ENCODE results near the gene SLC9C2.
"Not testable (repeated sequence)": the region's sequence is repeated elsewhere in the genome, so short reads cannot be mapped to it uniquely, and the experiment has no call there.

SLC9C2 gene

DNA sequence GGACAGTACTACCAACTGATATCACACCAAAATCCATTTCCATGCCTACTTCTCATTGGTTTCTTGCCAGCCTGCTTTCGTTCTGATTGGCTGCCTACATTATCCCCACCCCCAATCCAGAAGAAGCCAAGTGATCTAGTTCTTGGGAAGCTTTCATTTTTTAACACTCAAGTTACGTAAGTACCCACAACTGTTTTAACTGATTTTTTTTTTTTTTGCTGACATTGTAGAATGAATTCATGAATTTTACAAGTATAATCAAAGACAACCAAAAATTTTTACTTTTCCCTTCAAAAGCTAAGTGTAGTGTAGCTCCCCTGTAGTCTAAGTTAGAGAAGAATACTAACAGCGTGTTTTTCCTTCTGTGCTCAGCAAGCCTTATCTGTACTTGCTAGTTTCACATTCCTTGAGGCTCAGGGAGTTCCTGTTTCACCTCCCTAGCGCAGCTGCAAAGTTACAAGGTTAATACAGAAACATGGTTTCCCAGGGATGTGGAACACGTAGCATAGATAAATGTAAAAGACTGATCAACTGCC, at the start of gene SLC9C2:
Gene SLC9C2, minus strand, starts transcription at position 17 of the 536 bp plus-strand sequence. CDS start 1,296 bp downstream, outside the sequence.
- no peak for DNase-seq (ENCODE audit: low read depth)

DNA sequence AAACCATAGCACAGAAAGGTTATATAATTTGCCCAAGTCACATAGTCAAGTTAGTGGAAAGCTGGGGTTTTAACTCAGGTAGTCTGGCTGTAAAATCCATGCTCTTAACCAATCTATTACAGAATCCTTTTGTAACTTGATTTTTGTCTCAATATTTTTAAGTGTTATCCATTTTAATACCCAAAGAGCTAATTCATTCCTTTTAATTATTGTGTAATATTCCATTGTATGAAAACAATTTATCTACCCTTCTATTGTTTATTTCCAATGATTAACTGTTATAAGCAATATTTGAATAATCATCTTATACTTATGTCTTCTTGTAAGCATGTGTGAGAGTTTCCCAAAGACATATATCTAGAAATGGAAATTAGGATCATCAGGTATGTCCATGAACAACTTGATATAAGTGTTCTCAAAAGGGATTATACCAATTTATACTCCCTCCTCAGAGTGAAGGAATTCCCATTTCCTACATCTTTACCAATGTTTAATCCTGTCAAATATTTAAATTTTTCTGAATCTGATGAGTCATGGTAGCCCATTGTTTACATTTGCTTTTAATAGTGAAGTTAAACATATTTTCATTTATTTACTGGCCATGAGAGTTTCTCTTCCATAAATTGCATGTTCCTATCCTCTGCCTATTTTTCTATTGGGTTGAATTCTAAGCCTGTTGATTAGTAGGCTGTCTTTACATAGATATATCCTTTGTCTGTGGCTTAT, 46.2 kb upstream of the SLC9C2 start:
- DNase-seq (ENCODE audit: low read depth) = peak; percentile 22

DNA sequence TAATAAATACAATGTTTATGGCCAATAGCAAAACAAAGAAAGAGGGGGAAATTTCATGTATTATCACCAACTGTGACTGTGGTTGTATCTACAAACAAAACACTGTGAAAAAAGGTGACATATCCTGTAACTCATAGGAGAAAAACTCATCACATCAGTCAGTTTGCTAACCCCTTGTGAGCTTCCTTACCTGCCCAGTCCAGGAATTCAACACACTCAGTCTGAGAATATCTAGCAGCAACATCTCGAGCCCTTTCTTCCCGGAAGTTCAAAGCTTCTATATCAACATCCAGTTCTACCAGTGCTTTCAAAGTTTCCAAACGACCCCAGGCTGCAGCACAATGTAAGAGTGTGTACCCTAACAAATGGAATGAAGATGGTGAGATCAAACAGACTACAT, 43.8 kb upstream of the SLC9C2 start:
- DNase-seq (ENCODE audit: low read depth) = no peak

- not testable (repeated sequence) for DNase-seq (ENCODE audit: low read depth)
Observed at GRCh38 chr1:173642450-173643139, 39.7 kb upstream of the SLC9C2 start.

DNA sequence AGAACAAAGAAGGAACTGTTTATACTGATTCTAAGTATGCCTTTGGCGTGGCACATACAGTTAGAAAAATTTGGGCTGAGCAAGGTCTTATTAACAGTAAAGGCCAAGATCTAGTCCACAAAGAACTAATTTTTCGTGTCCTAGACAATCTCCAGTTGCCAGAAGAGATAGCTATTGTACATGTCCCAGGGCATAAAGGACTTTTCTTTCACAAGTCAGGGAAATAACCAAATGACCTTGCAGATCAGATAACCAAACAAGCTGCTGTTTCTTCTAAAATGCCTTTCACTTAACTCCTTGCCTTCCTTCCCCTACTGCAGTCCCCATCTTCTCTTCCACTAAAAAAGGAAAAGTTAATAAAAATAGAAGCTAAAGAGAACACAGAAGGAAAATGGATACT, 36.2 kb upstream of the SLC9C2 start:
- DNase-seq (ENCODE audit: low read depth) = no peak

DNA sequence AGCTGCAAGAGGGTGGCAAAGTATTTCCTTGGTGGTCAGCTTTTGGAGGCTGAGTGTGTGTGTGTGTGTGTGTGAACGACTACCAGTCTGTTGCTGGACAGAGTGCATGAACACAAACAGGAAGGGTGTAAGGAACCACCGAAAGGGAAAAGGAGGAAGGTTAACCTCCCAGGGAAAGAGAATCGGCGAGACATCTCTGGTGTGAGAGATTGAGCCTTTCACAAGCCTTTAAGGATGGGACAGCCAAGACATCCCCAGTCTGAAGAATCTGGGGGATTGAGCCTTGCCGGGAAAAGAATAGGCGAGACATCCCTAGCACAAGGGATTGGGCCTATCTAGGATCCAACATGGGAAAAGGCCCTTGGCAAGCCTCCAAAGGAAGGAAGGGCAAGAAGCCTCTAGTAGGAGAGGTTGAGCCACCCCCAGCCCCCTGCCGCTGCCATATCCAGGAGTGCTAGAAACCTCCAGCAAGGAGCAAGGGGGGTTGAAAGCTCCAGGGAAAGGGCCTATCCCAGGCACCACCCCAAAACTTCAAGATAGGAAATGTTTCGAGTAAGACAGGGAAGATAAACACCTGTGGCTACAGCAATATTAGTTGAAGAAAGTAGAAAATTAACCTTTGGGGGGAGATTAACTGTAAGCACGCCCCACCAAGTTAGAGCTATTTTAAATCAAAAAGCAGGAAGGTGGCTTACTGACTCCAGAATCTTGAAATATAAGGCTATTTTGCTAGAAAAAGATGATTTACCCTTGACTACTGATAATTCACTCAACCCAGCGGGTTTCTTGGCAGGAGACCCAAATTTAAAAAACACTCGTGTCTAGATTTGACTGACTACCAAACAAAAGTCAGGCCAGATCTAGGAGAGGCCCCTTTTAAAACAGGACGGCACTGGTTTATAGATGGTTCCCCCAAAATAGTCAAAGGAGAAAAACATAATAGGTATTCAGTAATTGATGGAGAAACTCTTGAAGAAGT, 35.5 kb upstream of the SLC9C2 start:
- no peak for DNase-seq (ENCODE audit: low read depth)

- DNase-seq (ENCODE audit: low read depth) = not testable (repeated sequence)
Observed at GRCh38 chr1:173637236-173638042, 34.6 kb upstream of the SLC9C2 start.

- peak; percentile 7 for DNase-seq (ENCODE audit: low read depth)
Observed at GRCh38 chr1:173635116-173635515, 32.2 kb upstream of the SLC9C2 start, which contains the start of gene TEX50. Gene TEX50 (plus strand): TSS chr1:173635338. CDS start chr1:173635522, 184 bp downstream.

DNA sequence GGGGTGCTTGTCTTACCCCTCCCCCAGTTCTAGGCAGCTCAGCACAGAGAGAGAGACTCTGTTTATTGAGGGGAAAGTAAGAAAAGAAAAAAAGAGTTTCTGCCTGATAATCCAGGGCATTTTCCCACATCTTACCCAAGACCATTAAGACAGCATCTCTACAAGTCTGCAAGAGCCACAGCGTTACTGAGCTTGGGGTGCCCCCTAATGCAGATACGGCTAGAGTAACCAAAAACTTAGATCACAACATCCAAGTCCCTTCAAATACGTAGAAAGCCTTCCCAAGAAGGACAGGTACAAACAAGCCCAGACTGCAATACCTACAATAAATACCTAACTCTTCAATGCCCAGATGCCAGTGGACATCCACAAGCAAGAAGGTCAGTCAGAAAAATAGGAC, 26.0 kb upstream of the SLC9C2 start:
- DNase-seq (ENCODE audit: low read depth) = no peak

- no peak for DNase-seq (ENCODE audit: low read depth)
Observed at GRCh38 chr1:173627269-173627668, 24.4 kb upstream of the SLC9C2 start.

GRCh38 chr1:173616859-173617258, 14.0 kb upstream of the SLC9C2 start:
- DNase-seq (ENCODE audit: low read depth) = no peak

DNA sequence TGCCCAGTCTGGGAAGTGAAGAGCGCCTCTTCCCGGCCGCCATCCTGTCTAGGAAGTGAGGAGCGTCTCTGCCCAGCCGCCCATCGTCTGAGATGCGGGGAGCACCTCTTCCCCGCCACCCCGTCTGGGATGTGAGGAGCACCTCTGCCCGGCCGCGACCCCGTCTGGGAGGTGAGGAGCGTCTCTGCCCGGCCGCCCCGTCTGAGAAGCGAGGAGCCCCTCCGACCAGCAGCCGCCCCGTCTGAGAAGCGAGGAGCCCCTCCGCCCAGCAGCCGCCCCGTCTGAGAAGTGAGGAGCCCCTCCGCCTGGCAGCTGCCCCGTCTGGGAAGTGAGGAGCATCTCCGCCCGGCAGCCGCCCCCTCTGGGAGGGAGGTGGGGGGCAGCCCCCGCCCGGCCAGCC, 10.2 kb upstream of the SLC9C2 start:
- DNase-seq (ENCODE audit: low read depth) = not testable (repeated sequence)

DNA sequence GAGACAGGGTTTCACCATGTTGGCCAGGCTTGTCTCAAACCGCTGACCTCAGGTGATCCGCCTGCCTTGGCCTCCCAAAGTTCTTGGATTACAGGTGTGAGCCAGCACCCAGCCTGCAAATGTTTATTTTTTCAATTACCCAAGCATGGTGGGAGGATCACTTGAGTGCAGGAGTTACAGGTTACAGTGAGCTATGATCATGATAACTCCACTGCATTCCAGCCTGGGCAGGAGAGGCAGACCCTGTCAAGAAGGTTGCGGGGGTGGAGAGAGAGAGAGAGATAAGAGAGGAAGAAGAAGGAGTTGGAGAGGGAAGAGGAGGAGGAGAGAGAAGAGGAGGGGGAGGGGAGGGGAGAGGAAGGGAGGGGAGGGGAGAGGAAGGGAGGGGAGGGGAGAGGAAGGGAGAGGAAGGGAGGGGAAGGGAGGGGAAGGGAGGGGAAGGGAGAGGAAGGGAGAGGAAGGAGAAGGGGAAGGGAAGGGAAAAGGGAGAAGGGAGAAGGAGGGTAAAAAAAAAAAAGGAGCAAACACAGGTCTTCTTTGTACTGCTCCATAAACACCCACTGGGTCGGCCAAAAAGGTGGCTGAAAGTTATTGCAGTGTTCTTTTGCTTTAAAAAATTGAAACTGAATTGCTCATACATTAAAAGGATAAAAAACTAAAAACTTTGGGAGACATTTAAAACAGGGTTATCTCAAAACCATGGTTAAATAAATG, 5.8 kb upstream of the SLC9C2 start:
- no peak for DNase-seq (ENCODE audit: low read depth)

DNA sequence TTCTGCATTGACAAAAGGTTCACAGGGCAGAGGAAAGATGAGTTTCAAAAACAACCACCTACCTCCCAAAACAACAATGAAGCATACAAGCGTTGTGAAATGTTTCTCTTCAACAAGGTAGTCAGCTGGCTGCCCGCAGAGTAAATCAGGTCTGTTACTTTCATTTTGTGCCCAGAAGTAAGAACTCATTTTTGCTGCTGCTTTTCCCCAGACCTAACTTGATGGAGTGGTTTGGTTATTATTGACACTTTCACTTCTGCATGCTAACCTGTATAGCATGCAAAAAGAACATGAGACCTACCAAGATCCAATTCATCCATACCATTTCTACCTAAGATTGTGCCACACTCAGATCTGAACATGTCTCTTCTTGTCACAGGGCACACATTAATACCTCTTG, 1.3 kb downstream of the SLC9C2 start:
- DNase-seq (ENCODE audit: low read depth) = no peak

DNA sequence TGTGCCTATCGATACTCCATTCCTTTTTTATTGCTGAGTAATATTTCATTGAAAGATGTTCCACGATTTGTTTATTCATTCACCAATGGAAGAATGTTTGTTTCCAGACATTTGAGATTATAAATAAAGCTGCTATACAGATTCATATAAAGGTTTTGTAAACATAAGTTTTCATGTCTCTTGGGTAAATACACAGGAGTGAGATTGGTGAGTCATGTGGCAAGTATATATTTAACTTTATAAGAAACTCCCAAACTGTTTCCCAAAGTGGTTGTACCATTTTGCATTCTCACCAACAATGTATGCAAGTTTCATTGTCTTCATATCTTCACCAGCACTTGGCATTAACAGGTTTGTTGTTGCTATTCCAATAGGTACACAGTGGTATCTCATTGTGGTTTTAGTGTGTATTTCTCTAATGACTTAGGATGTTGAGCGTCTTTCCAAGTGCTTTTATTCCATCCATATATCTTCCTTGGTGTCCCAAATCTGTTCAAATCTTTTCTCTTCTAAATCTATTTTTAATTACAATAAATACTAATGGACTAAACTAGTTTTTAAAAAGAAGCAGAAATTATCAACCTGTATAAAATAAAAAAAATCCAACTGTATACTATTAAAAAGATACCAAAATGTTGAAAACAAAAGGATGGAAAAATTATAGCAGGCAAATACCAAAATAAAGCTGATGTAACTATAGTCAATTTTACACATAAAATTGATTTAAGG, 6.6 kb downstream of the SLC9C2 start:
- DNase-seq (ENCODE audit: low read depth) = no peak

DNA sequence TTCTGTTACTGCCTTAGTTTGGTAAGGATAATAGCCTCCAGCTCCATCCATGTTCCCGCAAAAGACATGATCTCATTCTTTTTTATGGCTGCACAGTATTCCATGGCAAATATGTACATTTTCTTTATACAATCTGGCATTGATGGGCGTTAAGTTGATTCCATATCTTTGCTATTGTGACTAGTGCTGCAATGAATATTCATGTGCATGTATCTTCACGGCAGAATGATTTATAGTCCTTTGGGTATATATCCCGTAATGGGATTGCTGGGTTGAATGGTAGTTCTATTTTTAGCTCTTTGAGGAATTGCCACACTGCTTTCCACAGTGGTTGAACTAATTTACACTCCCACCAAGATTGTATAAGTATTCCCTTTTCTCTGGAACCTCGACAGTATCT, 11.7 kb downstream of the SLC9C2 start:
- DNase-seq (ENCODE audit: low read depth) = not testable (repeated sequence)

DNA sequence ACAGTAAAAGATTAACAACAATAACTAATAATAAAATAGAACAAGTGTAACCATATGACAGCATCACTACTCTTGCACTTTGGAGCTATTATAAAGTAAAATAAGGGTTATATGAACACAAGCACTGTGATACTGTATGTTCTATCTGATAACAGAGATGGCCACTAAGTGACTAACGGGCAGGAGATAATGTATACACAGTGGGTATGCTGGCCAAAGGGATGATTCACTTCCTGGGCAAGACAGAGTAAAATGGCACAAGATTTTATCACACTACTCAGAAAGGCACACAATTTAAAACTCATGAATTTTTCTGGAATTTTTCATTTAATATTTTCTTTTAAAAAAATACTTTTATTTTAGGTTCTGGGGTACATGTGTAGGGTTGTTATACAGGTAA, 12.3 kb downstream of the SLC9C2 start:
- peak; percentile 65 for DNase-seq (ENCODE audit: low read depth)

DNA sequence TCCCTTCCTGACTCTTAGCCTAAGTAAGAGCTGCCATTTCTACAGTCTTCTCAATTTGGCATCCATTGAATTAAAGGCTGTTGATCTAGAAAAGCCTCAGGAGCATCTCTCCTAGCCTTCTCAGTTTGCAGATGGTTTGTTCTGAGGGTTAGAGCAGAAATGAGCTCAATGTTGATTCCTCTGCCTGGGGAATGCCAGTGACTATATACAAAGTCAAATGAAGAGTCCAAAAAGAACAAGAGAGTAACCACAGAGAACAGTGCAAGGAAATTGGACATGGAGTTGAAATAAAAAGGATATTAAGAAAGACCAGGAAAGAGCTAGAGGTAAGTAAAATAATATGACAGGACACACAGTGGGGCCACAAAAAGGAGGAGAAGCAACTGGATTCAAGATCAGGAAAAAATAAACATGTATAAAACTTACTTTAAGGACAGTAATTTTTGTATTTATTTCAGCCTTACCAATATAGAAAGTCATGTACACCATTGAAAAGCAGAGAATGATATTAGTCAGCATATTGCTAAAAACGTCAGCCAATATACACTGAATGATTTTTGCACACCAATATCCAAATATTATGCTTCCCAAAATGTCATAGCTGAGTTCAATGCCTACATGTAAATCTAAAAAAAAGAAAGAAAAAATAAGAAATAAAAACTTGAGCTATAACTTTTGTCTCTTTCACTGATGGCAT, 21.3 kb downstream of the SLC9C2 start:
- DNase-seq (ENCODE audit: low read depth) = no peak

- DNase-seq (ENCODE audit: low read depth) = no peak
Observed at GRCh38 chr1:173580658-173581057, 22.2 kb downstream of the SLC9C2 start.

All from ELR (cell line).